HL-60 (cell line): ENCODE results near the gene SPCS1.

Experiments
- SPI1 ChIP-seq: IDR thresholded peaks from 2 replicates; pipeline ENCODE4 v1.6.1; 2012; ENCODE audit warnings: low read depth, mild to moderate bottlenecking, borderline replicate concordance
- TF ChIP-seq, protein P1 (sequence below): IDR thresholded peaks from one replicate; pipeline ENCODE4 v1.5.1; 2011; ENCODE audit warnings: low read length, control low read depth, inconsistent platforms; ENCODE audit not compliant: insufficient read depth

DNA sequence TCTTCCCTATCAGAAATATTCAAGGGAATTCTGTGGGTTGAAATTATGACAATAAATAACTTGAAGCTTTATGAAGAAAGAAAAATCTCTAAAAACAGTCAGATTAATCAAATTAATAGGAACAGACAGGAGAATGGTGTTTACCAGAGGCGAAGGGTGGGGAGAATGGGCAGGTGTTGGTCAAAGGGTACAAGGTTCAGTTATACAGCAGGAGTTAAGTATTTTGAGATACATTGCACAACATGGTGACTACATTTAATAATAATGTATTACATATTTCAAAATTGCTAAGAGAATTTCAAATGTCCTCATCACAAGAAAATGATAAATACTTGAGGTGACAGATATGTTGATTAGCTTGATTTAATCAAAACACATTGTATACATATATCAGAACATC is 18.6 kb downstream of the SPCS1 start:
- TF ChIP-seq SPI1 = no peak
- TF ChIP-seq, protein P1, sequence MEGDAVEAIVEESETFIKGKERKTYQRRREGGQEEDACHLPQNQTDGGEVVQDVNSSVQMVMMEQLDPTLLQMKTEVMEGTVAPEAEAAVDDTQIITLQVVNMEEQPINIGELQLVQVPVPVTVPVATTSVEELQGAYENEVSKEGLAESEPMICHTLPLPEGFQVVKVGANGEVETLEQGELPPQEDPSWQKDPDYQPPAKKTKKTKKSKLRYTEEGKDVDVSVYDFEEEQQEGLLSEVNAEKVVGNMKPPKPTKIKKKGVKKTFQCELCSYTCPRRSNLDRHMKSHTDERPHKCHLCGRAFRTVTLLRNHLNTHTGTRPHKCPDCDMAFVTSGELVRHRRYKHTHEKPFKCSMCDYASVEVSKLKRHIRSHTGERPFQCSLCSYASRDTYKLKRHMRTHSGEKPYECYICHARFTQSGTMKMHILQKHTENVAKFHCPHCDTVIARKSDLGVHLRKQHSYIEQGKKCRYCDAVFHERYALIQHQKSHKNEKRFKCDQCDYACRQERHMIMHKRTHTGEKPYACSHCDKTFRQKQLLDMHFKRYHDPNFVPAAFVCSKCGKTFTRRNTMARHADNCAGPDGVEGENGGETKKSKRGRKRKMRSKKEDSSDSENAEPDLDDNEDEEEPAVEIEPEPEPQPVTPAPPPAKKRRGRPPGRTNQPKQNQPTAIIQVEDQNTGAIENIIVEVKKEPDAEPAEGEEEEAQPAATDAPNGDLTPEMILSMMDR = no peak
